Islet precursor cell (in vitro differentiated cells): Measurements from ENCODE around the gene ITPK1.
"Not testable (repeated sequence)": the region's sequence is repeated elsewhere in the genome, so short reads cannot be mapped to it uniquely, and the experiment has no call there.

Experiments used
- DNase-seq: peaks from one replicate; pipeline ENCODE4 v3.0.0-alpha.2; 2018

ITPK1 gene

GRCh38 chr14:93115821-93116675, at the start of gene ITPK1:
TSS of gene ITPK1 (minus strand) at chr14:93115925. CDS start at chr14:93115163, 762 bp downstream.
- DNase-seq: no peak

DNA sequence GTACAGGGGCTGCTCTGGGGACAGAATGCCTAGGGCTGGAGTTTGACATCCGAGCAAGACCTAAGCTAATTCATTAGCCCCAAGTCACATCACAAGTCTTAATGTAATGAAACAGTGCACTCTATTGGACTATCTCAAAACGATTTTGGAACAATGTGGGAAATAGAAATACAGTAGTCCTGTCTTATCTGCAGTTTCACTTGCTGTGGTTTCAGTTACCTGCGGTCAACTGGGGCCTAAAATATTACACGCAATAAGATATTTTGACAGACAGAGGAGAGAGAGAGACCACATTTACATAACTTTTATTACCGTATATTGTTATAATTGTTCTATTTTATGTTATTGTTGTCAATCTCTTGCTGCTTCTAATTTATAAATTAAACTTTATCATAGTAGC, 47.8 kb upstream of the ITPK1 start:
- no peak for DNase-seq

DNA sequence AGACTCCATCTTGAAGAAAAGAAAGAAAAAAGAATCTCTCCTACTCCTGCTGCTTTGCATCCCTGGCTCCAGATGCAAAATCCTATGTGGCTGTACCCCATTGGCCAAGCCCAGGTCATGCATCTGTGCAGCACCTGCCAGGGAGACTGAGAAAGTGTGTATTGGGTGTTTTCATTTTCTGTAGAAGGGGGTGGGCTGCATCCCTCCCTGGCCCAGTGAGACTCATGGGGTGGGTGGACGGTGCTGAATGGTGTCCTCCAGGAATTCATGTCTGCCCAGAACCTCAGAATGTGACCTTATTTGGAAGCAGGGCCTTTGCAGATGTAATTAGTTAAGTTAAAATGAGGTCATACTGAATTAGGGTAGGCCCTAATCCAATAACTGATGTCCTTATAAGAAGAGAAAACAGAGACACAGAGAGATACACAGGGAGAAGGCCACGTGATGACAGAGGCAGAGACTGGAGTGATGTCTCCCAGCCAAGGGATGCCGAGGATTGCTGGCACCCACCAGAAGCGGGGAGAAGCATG, 45.8 kb upstream of the ITPK1 start:
- DNase-seq: no peak

GRCh38 chr14:93160353-93160801, 44.7 kb upstream of the ITPK1 start:
- no peak for DNase-seq

DNA sequence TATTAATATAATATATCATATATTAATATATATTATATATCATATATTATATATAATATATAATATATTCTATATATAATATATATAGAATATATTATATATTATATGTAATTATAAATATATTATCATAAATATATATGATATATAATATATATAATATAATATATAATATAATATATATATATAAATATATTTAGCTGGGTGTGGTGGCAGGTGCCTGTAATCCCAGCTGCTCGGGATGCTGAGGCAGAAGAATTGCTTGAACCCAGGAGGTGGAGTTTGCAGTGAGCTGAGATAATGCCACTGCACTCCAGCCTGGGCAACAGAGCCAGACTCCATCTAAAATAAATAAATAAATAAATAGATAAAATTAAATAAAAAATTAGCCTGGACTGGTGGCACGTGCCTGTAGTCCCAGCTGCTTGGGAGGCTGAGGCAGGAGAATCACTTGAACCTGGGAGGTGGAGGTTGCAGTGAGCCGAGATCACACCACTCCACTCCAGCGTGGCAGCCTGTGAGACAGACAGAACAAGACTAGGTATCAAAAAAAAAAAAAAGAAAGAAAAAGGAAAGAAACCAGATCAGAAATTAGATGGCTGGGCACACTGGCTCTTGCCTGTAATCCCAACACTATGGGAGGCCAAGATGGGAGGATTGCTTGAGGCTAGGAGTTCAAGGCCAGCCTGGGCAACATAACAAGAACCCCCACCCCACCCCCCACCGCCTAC, 44.1 kb upstream of the ITPK1 start:
- DNase-seq: not testable (repeated sequence)

GRCh38 chr14:93158349-93158748, 42.6 kb upstream of the ITPK1 start:
- DNase-seq: not testable (repeated sequence)

DNA sequence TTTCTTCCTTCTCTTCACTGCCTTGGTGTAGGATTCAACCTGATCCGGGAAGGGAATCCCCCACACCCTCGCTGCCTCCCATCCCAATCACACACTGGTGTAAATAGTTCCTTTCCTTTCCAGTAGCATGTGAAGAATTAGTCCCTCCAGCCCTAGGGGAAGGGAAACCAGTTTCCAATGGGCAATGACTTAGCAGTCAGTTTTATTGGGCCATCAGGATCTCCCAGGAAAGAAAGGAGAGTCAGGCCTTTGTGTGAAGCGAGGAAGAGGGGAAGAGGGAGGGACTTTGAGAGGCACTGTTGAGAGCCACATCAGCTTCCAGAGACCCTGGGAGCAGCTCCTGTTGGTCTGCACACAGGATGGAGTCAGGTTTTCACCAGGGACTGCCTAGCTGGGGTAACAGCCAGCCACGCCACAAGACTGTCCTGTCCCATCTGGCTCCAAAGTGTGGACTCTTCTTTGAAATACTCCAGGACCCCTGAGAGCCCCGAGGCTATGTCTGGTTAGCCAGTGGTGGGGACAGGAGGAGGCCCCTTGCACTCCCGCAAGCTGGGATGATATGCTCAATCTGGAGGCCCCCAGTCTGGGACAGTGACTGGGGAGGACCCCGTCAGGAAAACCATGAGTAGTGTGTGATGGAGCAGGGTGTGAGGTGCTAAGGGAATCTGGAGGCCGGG, 41.1 kb upstream of the ITPK1 start:
- peak; percentile 85 for DNase-seq

DNA sequence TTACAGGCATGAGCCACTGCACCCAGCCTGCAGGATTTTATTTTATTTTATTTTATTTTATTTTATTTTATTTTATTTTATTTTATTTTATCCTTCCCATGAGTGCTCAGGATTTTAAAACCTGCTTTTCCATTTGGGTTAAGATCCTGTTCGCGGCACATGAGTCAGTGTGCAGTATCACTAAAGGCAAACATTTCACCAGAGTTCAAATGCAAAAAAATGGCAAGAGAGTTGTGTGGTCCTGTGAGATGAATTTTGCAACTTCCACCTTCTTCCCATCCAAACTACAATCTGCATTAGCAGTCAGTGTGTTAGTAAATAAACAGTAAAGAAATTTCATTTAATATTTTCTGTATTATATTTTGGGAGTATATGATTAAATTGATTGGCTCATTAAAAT, 39.9 kb upstream of the ITPK1 start:
- no peak for DNase-seq

DNA sequence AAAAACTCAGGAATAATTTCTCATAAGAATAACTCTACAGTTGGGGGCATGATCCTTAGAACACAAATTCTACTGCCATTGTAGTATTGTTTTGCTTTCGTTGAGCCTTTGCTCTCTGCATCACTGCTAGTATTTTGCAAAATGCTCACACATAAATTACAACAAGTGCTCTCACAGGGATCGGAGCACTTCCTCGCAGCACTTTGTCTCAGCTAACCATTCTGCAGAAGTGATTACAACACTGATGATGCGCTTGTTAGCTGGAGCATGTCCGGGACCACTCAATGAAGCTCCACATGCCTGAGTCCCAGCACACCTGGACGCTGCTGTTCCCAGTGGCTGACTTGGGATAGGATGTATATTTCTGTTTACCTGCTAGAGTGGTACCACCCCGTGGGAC, 37.4 kb upstream of the ITPK1 start:
- DNase-seq: no peak

DNA sequence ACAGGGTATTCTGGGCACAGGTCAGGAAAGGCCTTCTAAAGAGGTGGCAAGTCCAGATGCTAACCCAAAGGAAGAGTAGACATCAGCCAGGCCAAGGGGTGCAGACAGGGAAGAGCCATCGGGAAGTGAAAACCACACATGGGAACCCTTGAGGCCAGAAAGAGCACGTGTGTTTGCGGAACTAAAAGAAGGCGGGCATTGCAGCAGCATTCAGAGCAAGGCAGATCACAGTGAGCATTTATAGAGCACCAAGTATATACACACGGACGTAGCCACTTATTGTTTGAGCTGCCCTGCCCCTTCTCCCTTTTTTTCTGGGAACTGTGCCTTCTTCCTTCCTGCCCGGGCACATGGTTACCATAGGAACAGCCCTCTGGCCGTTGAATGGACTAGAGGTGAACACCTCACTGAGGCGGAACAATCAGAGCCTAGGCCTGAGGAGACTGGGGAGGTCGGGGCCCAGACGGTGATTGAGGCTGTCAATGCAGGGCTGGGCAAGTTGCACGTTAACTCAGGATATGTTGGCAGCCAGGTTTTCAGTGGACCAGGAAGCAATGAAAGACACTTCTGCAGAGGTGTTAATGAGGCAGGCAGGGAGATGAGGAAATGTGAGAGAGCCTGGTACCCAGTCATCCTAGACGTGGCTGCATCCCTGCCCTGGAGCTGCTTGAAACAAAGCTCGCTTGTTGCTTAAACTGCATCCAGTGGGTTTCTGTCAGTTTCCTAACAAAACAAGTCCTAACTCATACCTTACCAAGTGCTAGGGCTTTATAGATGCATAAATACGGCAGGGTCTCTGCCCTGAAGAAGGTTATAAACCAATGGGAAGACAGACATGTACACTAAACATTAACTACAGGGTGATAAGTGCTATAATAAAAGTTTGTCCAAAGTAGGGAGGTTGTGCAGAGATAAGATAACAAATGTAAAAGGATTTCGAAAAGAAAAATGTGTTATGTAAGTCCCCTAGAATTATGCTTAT, 34.8 kb upstream of the ITPK1 start:
- DNase-seq: no peak

DNA sequence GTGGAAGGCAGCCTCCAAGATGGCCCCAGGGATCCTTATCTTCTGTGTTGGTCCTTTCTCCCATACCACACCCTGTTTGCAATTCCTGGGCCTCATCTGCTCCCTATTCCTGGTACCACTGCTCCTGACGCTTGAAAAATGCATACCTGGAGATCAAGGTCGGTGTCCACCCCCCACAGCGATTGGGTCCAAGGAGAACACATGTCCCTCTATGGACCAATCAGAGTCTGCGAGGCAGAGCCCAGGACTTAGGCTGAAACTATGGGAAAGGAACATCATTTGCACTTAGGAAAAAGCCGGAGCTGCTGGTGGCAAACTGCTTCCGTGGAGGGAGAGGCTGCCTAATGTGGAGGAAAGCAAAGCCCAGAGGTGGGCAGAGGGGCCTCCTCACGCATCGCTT, 33.3 kb upstream of the ITPK1 start:
- no peak for DNase-seq

- DNase-seq: no peak
Measured at GRCh38 chr14:93146119-93146518, 30.4 kb upstream of the ITPK1 start.

DNA sequence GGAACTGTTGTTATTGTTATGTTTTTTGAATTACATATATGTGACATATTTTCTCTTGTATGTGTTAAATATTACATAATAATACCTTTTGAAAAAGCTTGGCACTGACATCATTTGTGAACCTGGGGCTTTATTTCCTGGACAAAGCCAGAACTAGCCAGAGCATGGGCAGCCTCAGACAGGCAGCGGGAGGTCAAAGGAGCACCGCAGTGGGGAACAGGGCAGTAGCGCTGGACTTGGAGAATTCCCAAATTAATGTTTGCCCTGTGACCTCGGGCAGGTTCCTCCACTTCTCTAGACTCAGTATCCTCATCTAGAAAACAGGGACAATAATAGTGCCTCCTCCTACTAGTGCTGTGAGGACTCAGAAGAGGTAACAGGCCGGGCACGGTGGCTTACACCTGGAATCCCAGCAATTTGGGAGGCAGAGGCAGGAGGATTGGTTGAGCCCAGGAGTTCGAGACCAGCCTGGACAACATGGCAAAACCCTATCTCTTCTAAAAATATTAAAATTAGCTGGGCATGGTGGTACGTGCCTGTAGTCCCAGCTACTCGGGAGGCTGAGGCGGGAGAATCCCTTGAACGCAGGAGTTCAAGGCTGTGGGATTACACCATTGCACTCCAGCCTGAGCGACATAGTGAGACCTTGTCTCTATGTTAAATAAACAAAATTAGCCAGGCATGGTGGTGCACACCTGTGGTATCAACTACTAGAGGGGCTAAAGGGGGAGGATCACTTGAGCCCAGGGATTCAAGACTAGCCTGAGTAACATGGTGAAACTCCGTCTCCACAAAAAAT, 27.3 kb upstream of the ITPK1 start:
- no peak for DNase-seq

DNA sequence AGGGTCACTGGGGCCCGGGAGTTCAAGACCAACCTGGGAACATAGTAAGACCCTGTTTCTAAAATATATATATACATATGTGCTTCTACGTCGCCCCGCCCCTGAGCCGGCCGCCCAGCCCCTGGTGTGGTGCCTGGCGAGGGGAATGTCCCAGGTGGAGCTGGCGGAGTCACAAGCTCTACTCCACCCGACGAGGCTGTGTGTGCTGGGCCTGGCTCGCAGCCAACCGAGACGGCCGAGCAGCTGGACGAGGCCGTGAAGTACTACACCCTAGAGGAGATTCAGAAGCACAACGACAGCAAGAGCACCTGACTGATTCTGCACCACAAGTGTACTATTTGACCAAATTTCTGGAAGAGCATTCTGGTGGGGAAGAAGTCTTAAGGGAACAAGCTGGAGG, 22.1 kb upstream of the ITPK1 start:
- no peak for DNase-seq

DNA sequence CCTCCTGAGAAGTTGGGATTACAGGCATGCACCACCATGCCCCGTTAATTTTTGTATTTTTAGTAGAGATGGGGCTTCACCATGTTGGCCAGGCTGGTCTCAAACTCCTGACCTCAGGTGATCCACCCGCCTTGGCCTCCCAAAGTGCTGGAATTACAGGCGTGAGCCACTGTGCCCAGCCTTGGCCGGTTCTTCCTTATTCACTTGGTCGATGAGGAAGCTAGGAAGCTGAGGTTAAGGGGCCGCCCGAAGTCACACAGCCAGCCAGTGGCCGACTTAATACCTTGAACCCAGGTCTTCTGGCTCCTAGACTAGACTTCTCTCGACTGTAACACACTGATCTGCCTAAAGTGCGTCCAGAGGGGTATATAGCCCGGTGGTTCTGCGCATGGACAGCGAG, 20.8 kb upstream of the ITPK1 start:
- DNase-seq: not testable (repeated sequence)

GRCh38 chr14:93136009-93136408, 20.3 kb upstream of the ITPK1 start:
- no peak for DNase-seq

DNA sequence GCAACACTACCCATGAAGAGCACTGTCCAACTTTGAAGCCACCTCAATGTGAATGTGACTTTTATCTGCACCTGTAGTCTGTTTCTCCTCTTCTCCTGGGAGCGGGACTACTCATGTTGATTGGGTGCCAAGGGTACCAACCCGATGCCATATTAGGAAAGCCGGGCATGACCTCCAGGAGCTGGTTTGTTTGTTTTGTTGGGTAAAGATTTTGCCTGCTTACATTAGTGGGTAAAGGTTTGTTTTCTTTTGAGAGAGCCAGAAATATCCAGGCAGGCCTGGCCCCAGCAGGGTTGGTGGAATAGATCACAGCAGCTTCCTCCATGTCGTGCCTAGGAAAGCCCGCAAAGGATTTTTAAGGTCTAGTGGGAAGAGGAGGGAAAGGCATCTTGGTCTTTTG, 19.7 kb upstream of the ITPK1 start:
- no peak for DNase-seq

DNA sequence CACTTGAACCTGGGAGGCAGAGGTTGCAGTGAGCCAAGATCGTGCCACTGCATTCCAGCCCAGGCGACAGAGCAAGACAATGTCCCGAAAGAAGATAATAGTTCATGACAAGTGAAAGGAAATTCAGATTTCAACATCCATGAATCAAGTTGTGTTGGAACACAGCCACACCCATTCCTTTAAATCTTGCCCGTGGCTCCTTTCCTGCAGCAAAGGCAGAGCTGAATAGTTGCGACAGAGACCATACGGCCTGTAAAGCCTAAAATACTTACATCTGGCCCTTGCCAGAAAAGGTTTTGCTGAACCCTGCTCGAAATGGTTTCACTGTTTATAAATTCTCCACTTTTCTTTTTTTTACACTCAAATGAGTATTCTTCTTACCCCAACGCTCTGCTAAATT, 17.7 kb upstream of the ITPK1 start:
- DNase-seq: no peak

GRCh38 chr14:93132472-93133065, 16.8 kb upstream of the ITPK1 start:
- DNase-seq: peak; percentile 63

DNA sequence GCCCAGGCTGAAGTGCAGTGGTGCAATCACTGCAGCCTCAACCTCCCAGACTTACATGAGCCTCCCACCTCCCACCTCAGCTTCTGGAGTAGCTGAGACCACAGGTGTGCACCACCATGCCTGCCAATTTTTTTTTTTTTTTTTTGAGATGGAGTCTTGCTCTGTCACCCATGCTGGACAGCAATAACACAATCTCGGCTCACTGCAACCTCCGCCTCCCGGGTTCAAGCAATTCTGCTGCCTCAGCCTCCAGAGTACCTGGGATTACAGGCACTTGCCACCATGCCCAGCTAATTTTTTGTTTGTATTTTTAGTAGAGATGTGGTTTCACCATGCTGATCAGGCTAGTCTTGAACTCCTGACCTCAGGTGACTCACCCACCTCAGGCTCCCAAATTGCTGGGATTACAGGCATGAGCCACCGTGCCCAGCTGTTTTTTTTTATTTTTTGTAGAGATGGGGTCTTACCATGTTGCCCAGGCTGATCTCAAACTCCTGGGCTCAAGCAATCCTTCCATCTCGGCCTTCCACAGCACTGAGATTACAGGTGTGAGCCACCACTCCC, 15.6 kb upstream of the ITPK1 start:
- not testable (repeated sequence) for DNase-seq
